Cardiac fibroblast (primary cell): Measurements from ENCODE around the gene CUL2.
"Not testable (repeated sequence)": the region's sequence is repeated elsewhere in the genome, so short reads cannot be mapped to it uniquely, and the experiment has no call there.

Source experiments
- DNase-seq, 2 donors: peaks; one replicate each; pipeline versions ENCODE4 v3.0.0 to v3.0.0-alpha.2; 2010; ENCODE audit warnings: low read depth in 2 of 2
- H3K4me3 ChIP-seq, 2 donors: replicated peaks in 1 of 2; 1 replicate in 1 of 2; 2 replicates in 1 of 2; pipeline ENCODE4 v1.5.1; 2011; ENCODE audit warnings: low read depth in 2 of 2, low read length in 2 of 2, mild to moderate bottlenecking in 2 of 2, moderate library complexity in 1 of 2
- CTCF ChIP-seq: IDR thresholded peaks from one replicate; pipeline ENCODE4 v1.5.1; 2011; ENCODE audit warnings: low read depth, mild to moderate bottlenecking, low read length, inconsistent platforms

CUL2 gene

DNA sequence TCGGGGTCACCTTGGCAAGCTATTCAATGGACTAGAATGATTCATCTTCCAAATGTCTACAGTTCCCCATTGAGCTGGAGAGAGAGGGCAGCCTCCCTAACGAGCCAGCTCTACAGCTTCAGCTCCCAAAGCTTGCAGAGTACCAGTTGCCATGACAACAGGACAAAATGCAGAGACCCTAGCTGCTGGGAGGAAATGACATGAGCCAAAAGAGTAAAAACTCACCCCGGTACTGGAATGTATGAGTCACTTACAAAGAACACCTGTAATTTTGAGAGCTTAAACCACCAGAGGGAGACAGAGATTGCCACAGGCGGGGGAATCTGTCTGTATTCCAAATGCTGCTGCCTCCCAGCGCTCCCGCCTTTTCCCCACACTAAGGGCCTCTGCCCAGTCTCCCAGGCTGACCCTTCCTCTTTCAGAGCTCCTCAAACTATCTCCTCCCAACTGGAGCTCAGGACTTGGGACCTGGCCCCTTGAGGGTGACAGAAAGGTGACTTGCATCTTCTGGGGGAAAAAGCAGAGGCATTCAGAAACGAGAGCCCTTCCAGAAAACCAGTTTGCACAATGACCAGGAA lies 95.5 kb downstream of the CUL2 start:
- TF ChIP-seq CTCF: peak; percentile 78
- peak; percentile 90 to 93 for DNase-seq
- no peak overlapping the region for H3K4me3 ChIP-seq

DNA sequence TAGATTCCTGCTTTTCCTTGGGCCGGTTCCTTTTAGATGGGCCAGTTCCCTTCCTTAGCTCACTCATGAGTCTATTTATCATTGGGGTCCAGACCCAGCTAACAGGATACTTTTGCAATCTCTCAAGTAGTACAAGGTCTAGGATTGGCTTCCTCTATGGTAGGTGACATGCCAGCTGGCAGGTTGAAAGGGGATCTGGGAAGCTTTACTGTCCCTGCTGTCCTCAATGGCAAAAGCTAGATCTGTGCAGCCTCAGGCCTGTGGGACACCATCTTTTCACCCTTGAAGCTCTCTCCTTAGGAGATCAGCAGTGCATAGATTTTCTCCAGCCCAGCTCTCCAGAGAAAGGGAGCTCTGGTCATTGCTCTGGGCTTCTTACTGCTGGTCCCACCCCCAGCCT lies 96.4 kb downstream of the CUL2 start:
- no peak for TF ChIP-seq CTCF
- no peak for DNase-seq
- no peak overlapping the region for H3K4me3 ChIP-seq

DNA sequence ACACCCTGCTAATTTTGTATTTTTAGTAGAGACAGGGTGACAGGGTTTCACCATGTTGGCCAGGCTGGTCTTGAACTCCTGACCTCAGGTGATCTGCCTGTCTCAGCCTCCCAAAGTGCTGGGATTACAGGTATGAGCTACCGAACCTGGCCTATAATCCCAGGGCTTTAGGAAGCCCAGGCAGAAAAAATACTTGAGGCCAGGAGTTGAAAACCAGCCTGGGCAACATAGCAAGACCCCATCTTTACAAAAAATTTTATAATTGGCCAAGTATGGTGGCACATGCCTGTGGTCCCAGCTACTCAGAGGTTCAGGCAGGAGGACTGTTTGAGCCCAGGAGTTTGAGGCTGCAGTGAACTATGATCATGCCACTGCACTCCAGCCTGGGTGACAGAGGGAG lies 99.0 kb downstream of the CUL2 start:
- DNase-seq, H3K4me3 ChIP-seq: not testable (repeated sequence)

DNA sequence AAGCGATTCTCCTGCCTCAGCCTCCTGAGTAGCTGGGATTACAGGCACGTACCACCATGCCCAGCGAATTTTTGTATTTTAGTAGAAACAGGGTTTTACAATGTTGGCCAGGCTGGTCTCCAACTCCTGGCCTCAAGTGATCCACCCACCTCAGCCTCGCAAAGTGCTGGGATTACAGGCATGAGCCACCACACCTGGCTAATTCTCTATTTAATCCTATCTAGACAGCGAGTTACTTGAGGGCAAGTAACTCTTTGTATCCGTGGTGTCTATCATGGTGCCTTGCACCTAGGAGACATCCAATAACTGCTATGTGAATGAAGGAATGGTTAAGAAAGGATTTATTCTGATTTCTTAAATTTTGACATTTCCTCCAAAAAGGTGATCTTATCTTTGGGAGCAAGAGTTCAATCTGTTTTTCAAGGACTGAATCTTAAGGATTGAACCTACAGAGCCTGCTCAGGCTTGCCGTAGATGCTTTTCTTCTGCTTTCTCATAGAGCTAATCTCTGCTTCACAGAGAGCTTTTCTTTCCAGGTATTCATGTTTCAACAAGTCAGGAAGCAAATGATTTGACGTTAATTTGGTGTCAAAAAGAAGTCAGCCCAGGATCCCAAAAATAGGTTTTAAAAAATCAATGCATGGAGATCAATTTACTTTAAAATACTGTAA lies 101.6 kb downstream of the CUL2 start:
- TF ChIP-seq CTCF: no peak
- no peak overlapping the region for H3K4me3 ChIP-seq
- DNase-seq: no peak

DNA sequence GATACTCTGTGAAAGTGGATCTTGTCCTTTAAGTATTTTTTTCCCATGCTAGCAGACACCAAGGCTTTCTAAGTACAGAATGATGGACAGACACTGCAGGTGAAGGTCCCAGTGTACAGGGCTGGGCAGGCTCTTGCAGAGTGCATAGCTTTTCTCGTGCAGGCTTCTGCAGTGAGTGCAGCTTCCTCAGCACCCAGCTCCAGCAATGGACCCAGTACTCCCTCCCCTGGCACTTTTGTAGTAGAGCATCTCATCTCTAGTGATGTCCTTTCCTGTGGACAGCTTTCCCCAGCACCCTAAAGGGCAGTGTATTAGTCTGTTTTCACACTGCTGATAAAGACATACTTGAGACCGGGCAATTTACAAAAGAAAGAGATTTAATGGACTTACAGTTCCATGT lies 104.3 kb downstream of the CUL2 start:
- H3K4me3 ChIP-seq: no peak overlapping the region
- TF ChIP-seq CTCF: peak; percentile 54
- DNase-seq: peak; percentile 52 to 54

DNA sequence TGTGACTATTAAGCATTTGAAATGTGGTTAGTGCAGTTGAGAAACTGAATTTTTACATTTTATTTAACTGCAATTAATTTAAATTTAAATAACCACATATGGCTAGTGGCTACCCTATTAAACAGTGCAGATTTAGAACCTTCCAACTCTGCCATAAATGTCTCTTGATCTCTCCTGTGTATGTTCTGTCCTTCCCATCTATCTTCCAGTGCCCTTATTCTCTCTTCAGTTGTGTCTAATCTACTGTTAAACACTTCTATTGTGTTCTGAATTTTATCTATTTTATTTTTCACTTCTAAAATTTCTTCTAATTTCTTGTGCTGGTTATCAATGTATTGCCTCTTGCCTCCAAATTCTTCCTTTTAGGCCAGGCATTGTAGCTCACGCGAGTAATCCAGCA lies 105.0 kb downstream of the CUL2 start:
- DNase-seq: no peak
- no peak for TF ChIP-seq CTCF

GRCh38 chr10:34981844-34982243 lies 108.3 kb downstream of the CUL2 start:
- no peak overlapping the region for H3K4me3 ChIP-seq
- no peak for TF ChIP-seq CTCF
- DNase-seq: no peak

More for the DNA sequence above, 105.0 kb downstream of the CUL2 start:
- H3K4me3 ChIP-seq: no peak overlapping the region
